GM21786 (cell line): ENCODE results near the gene TP53BP2.
"Not testable (repeated sequence)": the region's sequence is repeated elsewhere in the genome, so short reads cannot be mapped to it uniquely, and the experiment has no call there.

Experiments
- ATAC-seq: cut with Tn5 transposase; IDR thresholded peaks from one replicate; pipeline ENCODE4 v1.9.1; 2021; ENCODE audit not compliant: unreplicated experiment

TP53BP2 gene, protein sequence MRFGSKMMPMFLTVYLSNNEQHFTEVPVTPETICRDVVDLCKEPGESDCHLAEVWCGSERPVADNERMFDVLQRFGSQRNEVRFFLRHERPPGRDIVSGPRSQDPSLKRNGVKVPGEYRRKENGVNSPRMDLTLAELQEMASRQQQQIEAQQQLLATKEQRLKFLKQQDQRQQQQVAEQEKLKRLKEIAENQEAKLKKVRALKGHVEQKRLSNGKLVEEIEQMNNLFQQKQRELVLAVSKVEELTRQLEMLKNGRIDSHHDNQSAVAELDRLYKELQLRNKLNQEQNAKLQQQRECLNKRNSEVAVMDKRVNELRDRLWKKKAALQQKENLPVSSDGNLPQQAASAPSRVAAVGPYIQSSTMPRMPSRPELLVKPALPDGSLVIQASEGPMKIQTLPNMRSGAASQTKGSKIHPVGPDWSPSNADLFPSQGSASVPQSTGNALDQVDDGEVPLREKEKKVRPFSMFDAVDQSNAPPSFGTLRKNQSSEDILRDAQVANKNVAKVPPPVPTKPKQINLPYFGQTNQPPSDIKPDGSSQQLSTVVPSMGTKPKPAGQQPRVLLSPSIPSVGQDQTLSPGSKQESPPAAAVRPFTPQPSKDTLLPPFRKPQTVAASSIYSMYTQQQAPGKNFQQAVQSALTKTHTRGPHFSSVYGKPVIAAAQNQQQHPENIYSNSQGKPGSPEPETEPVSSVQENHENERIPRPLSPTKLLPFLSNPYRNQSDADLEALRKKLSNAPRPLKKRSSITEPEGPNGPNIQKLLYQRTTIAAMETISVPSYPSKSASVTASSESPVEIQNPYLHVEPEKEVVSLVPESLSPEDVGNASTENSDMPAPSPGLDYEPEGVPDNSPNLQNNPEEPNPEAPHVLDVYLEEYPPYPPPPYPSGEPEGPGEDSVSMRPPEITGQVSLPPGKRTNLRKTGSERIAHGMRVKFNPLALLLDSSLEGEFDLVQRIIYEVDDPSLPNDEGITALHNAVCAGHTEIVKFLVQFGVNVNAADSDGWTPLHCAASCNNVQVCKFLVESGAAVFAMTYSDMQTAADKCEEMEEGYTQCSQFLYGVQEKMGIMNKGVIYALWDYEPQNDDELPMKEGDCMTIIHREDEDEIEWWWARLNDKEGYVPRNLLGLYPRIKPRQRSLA

DNA sequence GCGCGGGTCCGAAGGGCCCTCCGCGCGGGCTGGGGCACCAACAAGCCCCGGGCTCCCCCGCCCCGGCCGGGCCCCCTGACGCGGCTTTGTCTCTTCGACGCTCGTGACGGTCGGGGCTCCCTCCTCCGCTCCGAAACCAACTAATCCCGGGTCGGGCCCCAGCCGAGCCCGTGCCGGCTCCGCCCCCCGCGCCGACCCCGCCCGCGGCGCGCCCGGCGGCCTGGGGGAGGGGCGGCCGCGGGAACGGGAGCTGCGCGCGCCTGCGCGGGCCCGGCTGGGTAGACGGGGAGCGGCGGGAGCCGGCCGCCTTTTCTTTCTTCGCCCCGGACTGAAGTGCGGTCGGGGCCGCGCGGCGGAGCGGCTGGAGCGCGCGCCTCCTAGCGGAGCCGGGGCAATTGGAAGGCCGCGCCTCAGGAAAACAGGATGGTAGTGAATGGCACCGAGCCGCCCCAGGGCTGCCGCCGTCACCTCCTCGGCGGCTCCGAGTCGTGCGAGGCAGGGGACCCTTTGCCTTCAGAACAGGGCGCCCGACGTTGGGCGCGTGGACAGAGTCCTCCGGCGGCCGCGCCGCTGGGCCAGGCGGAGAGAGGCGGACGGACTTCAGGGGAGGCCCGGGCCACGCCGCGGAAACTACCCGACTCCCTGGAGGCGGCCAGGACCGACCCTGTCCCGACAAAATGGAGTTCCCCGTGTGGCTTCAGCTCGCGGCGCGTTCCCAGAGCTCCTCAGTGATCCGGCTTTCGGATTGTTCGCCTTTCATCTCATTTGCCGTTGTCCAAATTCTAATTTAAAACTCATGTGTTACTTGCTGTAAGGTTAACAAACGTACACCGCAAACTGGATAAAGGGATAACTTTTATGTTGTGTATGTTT lies at the start of gene TP53BP2:
Gene TP53BP2 (minus strand): TSS at position 138 of the 873 bp plus-strand sequence. CDS start 267 bp downstream, outside the sequence.
- peak; percentile 62 for ATAC-seq

DNA sequence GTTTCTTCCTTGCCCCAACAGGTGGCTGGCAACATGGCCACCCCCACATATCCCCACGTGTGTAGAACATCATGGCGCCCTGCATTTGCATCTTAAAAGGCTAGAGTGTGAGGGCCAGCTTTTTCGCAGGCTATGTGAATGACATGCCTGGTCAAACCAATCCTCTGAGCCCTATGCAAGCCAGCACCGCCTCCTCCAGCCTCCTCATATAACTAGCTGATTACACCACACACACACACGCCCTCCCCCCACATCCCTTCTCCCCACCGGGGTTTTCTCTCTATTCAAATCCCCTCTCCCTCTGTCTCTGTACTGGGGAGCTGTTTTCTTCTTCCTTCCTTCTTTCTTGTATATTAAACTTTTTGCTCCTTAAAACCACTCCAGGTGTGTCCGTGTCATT lies 44.7 kb upstream of the TP53BP2 start:
- ATAC-seq: not testable (repeated sequence)

DNA sequence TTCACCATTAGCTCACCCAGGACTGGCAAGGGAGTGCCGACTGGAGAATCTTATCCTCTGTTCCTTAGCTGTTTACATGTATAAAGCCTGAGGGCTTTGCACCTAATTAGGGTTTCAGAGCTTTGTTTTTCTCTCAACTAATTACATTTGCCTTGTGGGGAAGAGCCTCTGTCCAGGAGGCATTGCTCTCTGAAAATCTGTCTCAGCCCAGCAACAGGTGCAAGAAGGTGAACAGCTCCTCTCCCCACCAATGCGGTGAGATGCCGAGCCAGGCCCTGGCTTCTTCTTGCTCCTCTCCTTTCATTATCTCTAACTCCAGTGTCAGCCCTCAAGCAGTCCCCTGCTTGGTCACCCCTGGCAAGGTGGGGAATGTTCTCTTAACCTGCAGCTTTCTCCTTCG lies 43.6 kb upstream of the TP53BP2 start:
- ATAC-seq: not testable (repeated sequence)

DNA sequence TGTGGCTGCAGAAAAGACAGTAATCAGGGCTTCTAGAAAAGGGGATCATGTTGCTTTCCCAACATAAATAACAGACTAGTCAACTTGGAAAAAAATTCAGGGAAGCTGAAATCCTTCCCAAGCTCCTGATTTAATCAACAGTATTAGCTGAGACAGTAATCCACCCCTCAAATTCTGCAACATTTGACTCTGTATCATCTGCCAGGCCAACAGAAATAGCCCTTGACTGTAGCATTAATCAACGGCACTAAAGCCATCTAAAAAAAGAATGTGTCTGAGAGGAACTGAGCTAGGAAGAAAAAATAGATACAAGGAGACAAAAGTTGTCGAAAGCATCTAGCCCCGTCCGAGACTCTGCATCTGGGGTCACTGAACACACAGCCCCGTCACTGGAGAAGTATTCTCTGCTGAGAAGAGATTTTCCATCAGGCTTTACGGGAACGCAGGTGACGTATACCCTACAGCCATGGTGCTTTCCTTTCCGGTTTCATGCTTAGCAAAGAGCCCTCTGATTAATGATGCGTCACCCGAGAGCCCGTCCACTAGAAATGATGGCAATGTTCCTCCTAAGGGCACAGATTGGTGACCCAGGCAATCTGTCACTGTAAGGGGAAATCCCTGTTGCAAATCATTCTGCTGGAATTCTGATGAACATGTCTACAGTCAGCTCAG lies 42.1 kb upstream of the TP53BP2 start:
- peak; percentile 55 for ATAC-seq

DNA sequence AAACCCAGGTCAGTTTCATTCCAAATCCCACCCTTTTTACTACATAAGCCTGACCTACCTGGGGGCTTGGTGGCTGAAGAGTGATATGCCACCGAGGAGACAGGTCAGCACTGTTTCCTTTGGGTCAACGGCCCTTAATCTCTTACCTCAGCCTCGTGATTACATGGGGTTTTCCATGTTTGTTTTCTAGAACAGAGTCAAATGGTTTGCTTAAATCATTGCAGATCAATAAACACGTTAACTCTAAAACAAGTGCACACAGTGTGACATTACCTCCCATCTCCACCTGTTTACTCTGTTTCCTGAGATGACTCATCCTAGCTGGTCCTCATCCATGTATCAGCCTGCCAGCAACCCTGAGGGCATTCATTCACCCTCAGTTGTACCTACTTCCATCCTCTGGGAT lies 40.8 kb upstream of the TP53BP2 start:
- ATAC-seq: no peak

DNA sequence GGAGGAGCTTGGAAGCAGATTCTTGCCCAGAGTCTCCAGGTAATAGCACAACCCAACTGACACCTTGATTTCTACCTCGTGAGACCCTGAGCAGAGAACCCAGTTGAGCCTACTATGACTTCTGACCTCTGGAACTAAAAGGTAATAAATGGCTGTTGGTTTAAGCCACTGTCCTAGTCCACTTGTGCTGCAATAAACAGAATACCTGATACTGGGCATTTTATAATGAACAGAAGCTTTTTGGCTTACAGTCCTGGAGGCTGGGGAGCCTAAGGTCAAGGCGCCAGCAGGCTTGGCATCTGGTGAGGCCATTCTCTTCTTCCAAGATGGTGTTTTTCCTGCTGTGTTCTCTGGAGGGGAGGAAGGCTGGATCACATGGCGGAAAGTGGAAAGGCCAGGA lies 39.9 kb upstream of the TP53BP2 start:
- no peak for ATAC-seq

DNA sequence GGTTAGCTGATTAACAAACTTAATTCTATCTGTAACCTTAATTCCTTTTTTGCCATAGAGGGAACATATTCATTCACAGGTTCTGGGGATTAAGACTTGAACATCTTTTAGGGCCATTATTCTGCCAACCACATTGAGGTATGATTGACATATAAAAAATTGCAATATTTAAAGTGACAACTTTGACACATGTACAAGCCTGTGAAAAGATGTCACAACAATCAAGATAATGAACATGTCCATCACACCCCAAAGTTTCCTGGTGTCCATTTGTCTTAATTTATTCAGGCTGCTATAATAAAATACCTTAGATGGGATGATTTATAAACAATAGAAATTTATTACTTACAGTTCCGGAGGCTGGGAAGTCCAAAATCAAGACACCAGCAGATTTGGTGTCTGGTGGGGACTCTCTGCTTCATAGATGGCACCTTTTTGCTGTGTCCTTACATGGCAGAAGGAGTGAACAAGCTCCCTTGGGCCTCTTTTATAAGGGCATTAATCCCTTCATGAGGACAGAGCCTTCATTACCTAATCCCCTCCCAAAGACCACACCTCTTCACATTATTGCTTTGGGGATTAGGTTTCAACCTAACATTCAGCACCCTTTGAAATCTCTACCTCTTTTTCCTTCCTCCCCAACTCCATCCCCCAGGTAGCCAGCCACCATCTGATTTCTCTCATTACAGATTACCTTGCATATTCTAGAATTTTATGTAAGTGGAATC lies 33.0 kb upstream of the TP53BP2 start:
- no peak for ATAC-seq

DNA sequence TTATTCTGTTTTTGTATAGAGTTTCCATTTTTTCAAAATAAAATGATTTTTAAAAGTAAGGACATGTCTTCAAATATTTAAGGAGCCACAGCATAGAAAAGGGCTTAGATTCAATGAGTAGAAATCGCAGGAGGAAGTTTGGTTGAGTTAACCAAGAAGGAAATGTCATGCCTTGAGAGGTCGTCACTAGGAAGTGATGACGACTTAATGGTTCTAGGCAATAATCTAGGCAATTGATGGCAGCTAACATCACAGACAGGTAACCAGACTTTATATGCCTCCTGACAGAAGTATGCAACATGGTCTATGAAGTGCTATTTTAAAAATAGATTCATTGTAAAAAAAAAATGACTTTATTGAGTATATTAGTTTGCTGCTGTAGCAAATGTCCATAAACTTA lies 32.1 kb upstream of the TP53BP2 start:
- ATAC-seq: no peak

DNA sequence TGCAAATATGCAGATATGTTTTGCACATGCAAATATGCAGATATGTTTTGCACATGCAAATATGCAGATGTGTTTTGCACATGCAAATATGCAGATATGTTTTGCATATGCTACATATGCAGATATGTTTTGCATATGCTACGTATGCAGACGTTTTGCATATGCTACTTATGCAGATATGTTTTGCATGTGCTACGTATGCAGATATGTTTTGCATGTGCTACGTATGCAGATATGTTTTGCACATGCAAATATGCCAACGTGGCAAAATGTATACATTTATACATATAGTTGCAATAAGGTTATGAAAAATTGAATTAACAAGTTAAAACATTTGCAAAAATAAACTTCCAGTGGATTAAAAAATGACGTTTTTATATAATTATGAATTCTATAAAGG lies 30.8 kb upstream of the TP53BP2 start:
- ATAC-seq: no peak

DNA sequence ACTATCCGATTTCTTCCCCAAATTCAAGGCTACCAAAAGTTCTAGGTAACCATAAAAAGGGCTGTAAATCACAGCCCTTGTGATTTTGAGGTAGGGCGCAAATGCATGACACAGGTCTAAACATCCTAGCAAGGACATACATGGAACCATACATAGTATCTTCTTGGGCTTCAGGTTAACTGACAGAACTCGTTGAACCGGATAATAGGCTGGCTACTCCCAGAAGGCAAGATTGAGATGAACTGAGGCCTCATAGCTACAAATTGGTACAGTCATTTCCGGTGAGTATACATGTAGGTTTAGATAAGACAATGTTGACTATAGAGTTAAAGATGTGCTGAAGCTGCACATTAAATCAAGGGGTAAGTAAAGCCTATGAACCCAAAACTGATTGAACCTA lies 27.3 kb upstream of the TP53BP2 start:
- ATAC-seq: no peak

DNA sequence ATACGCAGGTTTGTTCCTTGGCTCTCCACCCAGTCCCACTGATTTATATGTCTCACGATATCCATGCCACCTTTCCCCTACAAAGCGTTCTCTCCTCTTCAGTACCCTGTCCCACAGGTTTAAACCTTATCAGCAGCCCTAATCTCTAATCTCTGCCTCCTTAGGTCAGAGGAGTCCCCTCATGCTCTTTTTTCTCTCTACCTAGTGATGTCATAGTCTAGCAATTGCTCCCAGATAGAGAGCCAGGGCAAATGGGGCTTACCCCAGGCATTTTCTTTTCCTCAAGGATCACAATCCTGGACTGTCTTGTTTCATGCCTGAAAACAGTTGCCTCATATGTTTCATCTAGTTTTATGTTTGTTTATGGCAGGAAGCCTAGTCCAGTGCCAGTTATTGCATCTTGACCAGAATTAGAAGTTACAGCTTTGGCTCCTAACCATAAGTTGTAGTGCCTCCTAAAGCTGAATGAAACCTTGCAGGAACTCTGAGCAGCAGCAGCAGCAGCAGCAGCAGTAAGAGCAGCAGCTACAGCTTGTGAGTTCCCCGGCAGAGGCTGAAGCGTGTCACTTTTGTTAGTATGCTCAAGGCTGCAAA lies 26.7 kb upstream of the TP53BP2 start:
- no peak for ATAC-seq

DNA sequence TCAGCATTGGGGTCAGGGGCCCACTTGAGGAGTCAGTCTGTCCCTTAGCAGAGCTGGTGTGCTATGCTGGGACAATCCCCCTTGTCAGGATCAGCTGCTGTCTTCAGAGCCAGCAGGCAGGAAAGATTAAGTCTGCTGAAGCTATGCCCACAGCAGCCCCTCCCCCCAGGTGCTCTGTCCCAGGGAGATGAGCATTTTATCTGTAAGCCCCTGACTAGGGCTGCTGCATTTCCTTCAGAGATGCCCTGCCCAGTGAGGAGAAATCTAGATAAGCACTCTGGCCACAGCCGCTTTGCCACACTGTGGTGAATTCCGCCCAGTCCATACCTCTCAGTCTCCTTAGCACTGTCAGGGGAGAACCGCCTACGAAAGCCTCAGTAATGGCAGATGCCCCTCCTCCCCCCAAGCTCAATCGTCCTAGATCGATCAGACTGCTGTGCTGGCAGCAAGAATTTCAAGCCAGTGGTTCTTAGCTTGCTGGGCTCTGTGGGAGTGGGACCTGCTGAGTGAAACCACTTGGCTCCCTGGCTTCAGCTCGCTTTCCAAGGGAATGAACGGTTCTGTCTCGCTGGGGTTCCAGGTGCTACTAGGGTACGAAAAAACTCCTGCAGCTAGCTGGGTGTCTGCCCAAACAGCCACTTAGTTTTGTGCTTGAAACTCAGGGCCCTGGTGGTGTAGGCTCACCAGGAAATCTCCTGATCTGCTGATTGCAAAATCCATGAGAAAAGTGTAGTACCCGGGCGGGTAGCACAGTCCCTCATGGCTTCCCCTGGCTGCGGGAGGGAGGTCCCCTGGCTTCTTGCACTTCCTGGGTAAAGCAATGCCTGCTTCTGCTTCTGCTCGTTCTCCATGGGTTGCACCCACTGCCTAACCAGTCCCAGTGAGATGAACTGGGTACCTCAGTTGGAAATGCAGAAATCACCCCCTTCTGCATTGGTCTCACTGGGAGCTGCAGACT lies 25.1 kb upstream of the TP53BP2 start:
- no peak for ATAC-seq

DNA sequence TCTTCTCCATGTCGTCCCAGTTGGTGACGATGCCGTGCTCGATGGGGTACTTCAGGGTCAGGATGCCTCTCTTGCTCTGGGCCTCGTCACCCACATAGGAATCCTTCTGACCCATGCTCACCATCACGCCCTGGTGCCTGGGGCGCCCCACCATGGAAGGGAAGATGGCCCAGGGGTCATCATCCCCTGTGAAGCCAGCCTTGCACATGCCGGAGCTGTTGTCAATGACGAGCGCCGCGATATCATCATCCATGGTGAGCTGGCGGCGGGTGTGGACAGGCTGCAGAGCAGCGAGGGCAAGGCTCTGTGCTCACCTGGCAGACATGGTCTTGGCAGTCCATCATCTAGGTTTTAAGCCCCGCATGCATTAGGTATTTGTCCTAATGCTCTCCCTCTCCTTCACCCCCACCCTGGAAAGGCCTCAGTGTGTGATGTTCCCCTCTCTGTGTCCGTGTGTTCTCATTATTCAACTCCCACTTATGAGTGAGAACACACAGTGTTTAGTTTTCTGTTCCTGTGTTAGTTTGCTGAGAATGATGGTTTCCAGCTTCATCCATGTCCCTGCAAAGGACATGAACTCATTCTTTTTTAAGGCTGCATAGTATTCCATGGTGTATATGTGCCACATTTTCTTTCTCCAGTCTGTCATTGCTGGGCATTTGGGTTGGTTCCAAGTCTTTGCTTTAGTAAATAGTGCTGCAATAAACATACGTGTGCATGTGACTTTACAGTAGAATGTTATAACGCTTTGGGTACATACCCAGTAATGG lies 19.0 kb upstream of the TP53BP2 start:
- ATAC-seq: not testable (repeated sequence)

DNA sequence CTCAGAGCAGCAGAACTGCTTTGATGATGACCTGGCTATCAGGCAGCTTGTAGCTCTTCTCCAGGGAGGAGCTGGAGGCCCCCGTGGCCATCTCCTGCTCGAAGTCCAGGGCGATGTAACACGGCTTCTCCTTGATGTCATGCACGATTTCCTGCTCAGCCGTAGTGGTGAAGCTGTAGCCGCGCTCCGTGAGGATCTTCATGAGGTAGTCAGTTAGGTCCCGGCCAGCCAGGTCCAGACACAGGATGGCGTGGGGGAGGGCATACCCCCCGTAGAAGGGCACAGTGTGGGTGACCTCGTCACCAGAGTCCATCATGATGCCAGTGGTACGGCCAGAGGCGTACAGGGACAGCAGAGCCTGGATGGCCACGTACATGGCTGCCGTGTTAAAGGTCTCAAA lies 18.3 kb upstream of the TP53BP2 start:
- no peak for ATAC-seq

DNA sequence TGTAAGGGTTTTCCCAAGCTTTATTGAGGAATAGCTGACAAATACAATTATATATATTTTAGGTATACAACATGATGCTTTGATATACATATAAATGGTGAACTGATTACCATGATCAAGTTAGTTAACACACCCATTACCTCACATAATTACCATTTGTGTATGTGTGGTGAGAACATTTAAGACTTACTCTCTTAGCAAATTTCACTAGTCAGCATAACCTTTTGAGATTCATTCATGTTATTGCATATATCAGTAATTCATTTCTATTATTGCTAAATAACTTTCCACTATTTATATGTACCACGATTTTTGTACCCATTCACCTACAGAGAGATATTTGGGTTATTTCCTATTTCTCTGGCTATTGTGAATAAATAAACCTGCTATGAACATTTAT lies 16.2 kb upstream of the TP53BP2 start:
- ATAC-seq: no peak

DNA sequence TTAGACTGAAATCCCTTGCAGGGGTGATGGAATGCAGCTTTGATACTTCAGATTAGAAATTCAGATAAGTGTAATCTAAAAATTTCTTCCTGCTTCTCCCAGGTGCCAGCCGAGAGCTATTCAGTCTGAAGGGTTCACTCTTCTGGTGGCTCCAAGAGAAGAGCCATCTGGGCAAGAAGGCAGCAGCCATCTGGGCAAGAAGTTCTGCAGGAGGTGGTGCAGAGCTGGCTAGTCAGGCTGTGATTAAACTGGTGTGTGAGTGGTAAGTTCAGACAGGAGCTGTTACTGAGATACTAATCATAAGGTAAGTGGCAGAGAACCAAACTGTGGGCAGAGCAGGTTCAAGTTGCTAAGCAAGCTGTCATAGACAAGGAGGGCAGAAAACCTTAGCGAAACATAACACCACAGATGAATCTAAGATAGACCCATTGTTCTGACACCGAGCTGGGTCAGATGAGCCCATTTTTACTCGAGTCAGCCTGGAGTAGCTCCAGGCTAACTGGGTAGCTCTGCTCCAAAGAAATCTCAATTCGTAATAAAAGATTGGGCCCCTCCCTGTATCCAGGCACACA lies 14.4 kb upstream of the TP53BP2 start:
- ATAC-seq: no peak

DNA sequence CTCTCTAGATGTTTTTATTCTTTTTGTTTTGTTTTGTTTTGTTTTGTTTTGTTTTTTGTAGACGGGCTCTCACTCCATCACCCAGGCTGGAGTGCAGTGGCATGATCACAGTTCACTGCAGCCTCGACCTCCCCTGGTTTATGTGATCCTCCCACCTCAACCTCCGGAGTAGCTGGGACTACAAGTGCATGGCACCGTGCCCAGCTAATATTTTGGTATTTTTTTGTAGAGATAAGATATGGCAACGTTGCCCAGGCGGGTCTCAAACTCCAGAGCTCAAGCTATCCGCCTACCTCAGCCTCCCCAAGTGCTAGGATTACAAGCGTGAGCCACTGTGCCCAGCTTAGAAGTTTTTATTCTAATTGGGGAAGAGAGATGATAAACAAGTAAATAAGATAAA lies 13.3 kb upstream of the TP53BP2 start:
- no peak for ATAC-seq
